ENCODE results near the gene KHDC4. TPM values are rescaled to one million over a fixed set of nuclear protein-coding genes. Genes with fewer than 3 reads are reported as not detected.
"Not testable (repeated sequence)": the region's sequence is repeated elsewhere in the genome, so short reads cannot be mapped to it uniquely, and the experiment has no call there.

KHDC4 gene
- total RNA-seq, 1 donor from 2014 or later = 14.6 TPM

GRCh38 chr1:155904261-155904660 lies 30.0 kb downstream of the KHDC4 start:
- no peak for DNase-seq (ENCODE audit: low read depth in 2 of 2)

DNA sequence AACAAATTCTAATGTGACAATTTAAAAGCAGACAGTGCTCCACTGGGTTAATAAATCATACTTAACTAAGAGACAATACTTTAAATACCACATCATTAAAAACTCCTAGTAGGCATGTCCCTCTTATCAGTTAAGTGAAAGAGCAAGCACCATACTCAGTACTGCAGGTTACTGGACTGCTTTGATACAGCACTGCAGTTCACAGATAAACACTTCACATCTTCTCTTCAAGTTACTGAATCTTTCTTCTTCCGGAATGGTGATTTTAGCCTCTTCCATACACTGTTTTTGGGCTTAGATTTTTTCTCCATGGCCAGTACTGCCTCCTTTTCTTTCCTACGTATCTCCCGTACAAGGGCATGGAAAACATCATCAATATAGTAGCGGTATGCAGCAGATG lies 34.1 kb downstream of the KHDC4 start:
- DNase-seq (ENCODE audit: low read depth in 2 of 2) = no peak

GRCh38 chr1:155899683-155900082 lies 34.5 kb downstream of the KHDC4 start:
- no peak for DNase-seq (ENCODE audit: low read depth in 2 of 2)

GRCh38 chr1:155898888-155899287 lies 35.3 kb downstream of the KHDC4 start:
- no peak for DNase-seq (ENCODE audit: low read depth in 2 of 2)

DNA sequence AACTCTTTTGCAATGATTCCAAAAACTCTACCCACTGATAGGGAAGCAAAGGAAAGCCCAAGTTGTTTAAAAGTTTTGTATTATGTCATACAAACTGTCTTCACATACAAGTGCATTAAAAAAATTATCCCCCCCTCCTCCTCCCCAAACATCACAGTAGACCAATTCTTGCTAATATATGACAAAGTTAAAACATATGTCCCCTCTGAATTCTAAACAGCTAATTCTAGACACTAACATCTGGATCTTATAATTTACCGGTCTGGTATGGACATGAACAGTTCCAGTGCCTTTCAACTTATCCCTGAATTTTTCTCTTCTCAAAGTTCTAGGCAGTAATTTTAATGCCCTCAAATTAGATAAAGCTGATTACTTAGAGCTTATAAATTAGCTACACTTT lies 36.5 kb downstream of the KHDC4 start:
- no peak for DNase-seq (ENCODE audit: low read depth in 2 of 2)

GRCh38 chr1:155896476-155896875 lies 37.7 kb downstream of the KHDC4 start:
- not testable (repeated sequence) for DNase-seq (ENCODE audit: low read depth in 2 of 2)

- DNase-seq (ENCODE audit: low read depth in 2 of 2) = not testable (repeated sequence)
Observed at GRCh38 chr1:155895617-155896016, 38.6 kb downstream of the KHDC4 start.

DNA sequence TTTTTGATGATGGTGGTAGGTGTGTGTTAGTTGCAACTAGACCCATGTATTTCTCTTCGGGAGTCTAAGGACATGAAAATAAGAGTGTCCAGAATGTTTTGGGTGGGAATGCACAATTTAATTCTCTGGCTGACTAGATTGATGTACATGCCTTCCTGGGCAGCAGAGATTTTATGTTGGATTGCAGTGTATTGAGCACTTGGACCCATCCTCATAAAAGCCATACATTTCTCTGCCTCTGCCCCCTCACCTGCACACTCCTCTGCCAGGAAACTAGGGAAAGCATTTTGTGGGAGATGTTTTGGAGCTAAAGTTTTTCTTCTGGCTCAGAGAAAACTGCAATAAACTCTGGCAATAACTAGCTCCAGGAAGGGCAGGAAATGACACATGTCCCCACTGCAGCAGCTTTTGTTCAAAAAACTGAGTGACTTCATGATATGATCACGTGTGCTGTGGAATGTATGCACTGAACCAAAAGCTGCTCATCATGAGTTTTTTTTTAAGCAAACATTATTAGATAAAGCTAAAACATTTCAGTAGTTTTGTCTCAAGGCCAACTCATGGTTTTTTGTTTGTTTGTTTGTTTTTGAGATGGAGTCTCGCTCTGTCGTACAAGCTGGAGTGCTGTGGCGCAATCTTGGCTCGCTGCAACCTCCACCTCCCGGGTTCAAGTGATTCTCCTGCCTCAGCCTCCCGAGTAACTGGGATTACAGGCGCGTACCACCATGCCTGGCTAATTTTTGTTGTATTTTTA lies 40.6 kb downstream of the KHDC4 start:
- peak; percentile 94 to 96 for DNase-seq (ENCODE audit: low read depth in 2 of 2)

- peak in 1 of 2 donors; percentile 71 for DNase-seq (ENCODE audit: low read depth in 2 of 2)
Observed at GRCh38 chr1:155892796-155893195, 41.4 kb downstream of the KHDC4 start.

DNA sequence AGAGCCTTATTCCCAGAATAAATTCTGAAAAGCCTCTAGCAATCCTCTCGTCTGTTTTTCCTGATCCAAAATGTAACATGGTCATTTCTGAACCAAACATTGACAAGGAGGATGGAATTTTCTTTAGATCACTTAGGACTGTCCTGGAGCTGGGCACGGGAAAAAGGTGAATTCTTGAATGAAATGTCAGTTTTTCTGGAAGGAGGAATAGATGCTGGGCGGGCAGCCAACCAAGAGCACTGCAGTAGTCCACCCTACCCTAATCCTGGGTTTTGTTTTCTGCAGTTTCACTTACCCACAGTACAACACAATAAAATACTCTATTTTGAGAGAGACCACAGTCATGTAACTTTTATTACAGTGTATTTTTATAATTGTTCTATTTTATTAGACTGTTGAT lies 44.0 kb downstream of the KHDC4 start:
- no peak for DNase-seq (ENCODE audit: low read depth in 2 of 2)

- peak in 1 of 2 donors; percentile 30 for DNase-seq (ENCODE audit: low read depth in 2 of 2)
Observed at GRCh38 chr1:155889566-155889965, 44.6 kb downstream of the KHDC4 start.

DNA sequence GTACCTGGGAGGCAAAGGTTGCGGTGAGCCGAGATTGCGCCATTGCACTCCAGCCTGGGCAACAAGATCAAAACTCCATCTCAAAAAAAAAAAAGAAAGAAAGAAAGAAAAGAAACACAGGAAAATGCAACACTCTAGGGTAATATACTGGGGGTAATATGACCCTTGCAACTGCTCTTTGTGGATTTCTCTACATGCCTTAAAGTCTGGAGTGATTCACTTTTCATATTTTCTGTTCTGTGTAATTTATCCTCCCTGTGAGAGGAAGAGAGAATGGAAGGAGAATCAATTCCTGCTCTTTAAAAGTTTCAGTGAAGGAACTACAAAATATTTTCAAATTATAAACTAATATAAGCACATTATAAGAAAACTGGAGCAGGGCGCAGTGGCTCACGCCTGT lies 45.7 kb downstream of the KHDC4 start:
- no peak for DNase-seq (ENCODE audit: low read depth in 2 of 2)

DNA sequence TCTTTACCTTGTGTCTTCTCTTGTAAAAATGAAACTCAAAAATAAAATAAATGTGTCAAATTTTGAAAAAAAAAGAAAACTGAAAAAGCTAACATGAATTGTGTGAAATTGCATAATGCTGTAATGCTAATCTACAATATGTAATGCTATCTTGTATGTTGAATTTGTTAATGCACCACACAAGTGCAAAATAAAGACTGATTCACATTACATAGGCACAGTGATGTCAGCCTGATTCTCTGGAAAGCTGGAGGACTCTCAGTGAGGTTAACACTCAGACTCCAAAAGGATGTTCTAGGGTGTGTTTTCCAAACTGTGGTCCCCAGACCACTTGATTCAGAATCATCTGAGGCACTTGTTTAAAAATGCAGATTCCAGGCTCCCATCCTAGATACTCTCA lies 49.2 kb downstream of the KHDC4 start:
- no peak for DNase-seq (ENCODE audit: low read depth in 2 of 2)

- DNase-seq (ENCODE audit: low read depth in 2 of 2) = no peak
Observed at GRCh38 chr1:155884031-155884960, 49.9 kb downstream of the KHDC4 start.

DNA sequence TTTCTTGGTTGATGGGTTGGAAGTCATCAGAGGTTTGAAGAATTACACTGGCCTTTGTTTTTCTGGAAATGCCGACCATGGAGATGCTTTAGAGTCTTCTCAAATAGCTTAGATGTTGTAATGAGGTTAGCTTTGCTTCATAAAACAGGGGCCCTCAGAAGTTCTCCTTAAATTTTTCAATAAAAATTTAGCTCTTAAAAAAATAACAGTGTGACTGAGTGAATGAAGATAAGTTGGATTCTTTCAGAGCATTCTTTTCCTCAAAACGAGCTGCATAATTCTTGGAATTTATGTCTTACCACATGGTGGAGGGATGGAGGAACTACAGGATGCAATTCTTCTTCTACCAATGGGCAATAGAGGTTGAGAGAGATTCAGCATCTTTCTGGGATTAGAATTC lies 51.4 kb downstream of the KHDC4 start:
- DNase-seq (ENCODE audit: low read depth in 2 of 2) = no peak

DNA sequence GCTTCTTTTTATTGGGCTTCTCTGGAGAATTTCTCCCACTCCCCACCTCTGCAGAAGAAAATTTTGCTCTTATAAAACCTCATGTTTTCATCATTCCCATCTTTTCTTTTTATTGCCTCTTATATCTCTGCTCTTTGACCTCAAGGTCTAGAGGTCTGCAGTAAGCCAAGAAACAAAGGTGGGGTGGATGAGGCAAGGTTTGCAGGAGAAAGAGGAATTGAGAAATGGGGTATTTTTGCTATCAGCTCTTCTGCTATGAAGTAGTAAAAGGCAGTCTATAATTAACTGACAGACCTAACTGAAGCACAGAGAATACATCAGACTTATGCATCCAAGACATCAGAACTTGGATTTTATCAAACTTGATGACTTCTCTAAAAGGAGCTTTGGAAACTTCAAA lies 52.0 kb downstream of the KHDC4 start:
- no peak for DNase-seq (ENCODE audit: low read depth in 2 of 2)

- DNase-seq (ENCODE audit: low read depth in 2 of 2) = no peak
Observed at GRCh38 chr1:155880950-155881349, 53.3 kb downstream of the KHDC4 start.

DNA sequence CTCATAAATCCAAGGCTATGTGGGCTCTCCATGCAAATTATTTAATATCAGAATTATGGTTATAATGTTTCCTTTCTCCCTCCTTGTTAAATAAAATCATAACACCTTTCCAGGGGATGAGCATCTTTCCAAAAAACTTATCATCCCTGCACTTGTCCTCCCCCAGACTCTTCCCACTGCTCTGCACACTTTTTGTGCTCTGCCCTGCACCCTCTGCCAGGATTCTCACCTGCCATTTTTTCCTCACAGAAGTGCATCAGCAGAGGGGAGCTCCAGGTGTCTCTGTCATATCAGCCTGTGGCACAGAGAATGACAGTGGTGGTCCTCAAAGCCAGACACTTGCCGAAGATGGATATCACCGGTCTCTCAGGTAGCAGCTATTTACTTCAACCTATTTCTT lies 54.0 kb downstream of the KHDC4 start:
- DNase-seq (ENCODE audit: low read depth in 2 of 2) = no peak

DNA sequence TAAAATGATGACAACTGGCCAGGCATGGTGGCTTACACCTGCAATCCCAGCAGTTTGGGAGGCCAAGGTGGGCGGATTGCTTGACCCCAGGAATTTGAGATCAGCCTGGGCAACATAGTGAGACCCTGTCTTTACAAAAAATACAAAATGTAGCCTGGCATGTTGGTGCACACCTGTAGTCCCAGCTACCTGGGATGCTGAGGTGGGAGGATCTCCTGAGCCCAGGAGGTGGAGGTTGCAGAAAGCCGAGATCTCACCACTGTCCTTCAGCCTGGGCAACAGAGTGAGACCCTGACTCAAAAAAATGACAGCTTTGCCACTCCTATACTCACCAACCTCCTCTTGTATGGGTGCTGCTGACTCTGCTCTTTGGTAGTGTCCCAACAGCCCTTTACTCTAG lies 56.3 kb downstream of the KHDC4 start:
- no peak for DNase-seq (ENCODE audit: low read depth in 2 of 2)

- DNase-seq (ENCODE audit: low read depth in 2 of 2) = peak in 1 of 2 donors; percentile 47
Observed at GRCh38 chr1:155873860-155874259, 60.4 kb downstream of the KHDC4 start.

- no peak for DNase-seq (ENCODE audit: low read depth in 2 of 2)
Observed at GRCh38 chr1:155872527-155872926, 61.7 kb downstream of the KHDC4 start.

DNA sequence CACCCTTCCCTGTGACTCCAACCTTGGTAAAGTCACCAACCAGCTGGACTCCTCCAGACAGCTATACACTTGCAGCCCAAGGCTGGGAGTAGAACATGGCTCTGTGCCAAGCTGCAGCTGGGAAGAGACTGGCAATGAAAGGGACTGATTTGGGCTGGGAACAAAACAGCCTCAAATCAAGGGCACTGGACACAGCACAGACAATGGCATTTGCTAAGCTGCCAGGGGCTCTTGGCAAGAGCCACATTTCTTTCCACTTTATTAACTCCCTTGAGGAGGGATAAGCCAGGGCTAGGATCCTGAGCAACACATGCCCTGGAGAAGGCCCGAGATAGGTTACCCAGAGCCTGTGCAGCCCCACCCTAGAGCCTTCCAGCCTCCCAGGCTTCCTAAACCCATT lies 62.8 kb downstream of the KHDC4 start:
- DNase-seq (ENCODE audit: low read depth in 2 of 2) = peak in 1 of 2 donors; percentile 15

DNA sequence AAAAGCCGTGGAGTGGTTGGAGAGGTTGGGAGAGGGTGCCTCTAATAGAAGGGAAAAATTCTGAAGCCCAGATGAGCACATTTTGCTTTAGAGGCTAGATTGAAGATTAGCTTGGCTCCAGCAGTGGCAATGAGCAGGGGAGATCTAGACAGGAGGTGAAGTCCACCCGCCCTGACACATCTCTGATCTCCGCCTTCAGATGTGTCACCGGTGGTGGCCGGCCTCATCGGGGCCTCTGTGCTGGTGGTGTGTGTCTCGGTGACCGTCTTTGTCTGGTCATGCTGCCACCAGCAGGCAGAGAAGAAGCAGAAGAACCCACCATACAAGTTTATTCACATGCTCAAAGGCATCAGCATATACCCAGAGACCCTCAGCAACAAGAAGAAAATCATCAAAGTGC lies 66.4 kb downstream of the KHDC4 start:
- DNase-seq (ENCODE audit: low read depth in 2 of 2) = no peak
